ENCODE measurements around the gene TRHDE.

The TRHDE gene

GRCh38 chr12:72434999-72435398 is 162.8 kb downstream of the TRHDE start:
- DNase-seq (ENCODE audit: low read depth in 2 of 3, low spot score in 2 of 3) = no peak

- DNase-seq (ENCODE audit: low read depth in 2 of 3, low spot score in 2 of 3) = no peak
These were observed 170.0 kb downstream of the TRHDE start for GRCh38 chr12:72442217-72442616.

- DNase-seq (ENCODE audit: low read depth in 2 of 3, low spot score in 2 of 3) = no peak
These were observed 172.0 kb downstream of the TRHDE start for GRCh38 chr12:72444125-72444524.

GRCh38 chr12:72444566-72444965 is 172.4 kb downstream of the TRHDE start:
- DNase-seq (ENCODE audit: low read depth in 2 of 3, low spot score in 2 of 3) = no peak

GRCh38 chr12:72448089-72448488 is 175.9 kb downstream of the TRHDE start:
- no peak for DNase-seq (ENCODE audit: low read depth in 2 of 3, low spot score in 2 of 3)

GRCh38 chr12:72448805-72449204 is 176.6 kb downstream of the TRHDE start:
- no peak for DNase-seq (ENCODE audit: low read depth in 2 of 3, low spot score in 2 of 3)

GRCh38 chr12:72453066-72453465 is 180.9 kb downstream of the TRHDE start:
- DNase-seq (ENCODE audit: low read depth in 2 of 3, low spot score in 2 of 3) = no peak

- DNase-seq (ENCODE audit: low read depth in 2 of 3, low spot score in 2 of 3) = no peak
These were observed 181.4 kb downstream of the TRHDE start for GRCh38 chr12:72453550-72453949.

GRCh38 chr12:72464471-72464870 is 192.3 kb downstream of the TRHDE start:
- DNase-seq (ENCODE audit: low read depth in 2 of 3, low spot score in 2 of 3) = no peak

GRCh38 chr12:72465155-72465554 is 193.0 kb downstream of the TRHDE start:
- DNase-seq (ENCODE audit: low read depth in 2 of 3, low spot score in 2 of 3) = no peak

GRCh38 chr12:72465940-72466630 is 193.9 kb downstream of the TRHDE start:
- DNase-seq (ENCODE audit: low read depth in 2 of 3, low spot score in 2 of 3) = no peak

- DNase-seq (ENCODE audit: low read depth in 2 of 3, low spot score in 2 of 3) = no peak
These were observed 195.8 kb downstream of the TRHDE start for GRCh38 chr12:72467985-72468384.

- DNase-seq (ENCODE audit: low read depth in 2 of 3, low spot score in 2 of 3) = no peak
These were observed 196.3 kb downstream of the TRHDE start for GRCh38 chr12:72468505-72468904.

- no peak for DNase-seq (ENCODE audit: low read depth in 2 of 3, low spot score in 2 of 3)
These were observed 199.6 kb downstream of the TRHDE start for GRCh38 chr12:72471806-72472205.

GRCh38 chr12:72472350-72472749 is 200.2 kb downstream of the TRHDE start:
- no peak for DNase-seq (ENCODE audit: low read depth in 2 of 3, low spot score in 2 of 3)

- no peak for DNase-seq (ENCODE audit: low read depth in 2 of 3, low spot score in 2 of 3)
These were observed 204.1 kb downstream of the TRHDE start for GRCh38 chr12:72476301-72476700.

- no peak for DNase-seq (ENCODE audit: low read depth in 2 of 3, low spot score in 2 of 3)
These were observed 213.0 kb downstream of the TRHDE start for GRCh38 chr12:72485017-72485701.

GRCh38 chr12:72491426-72491825 is 219.3 kb downstream of the TRHDE start:
- no peak for DNase-seq (ENCODE audit: low read depth in 2 of 3, low spot score in 2 of 3)

GRCh38 chr12:72493407-72493806 is 221.2 kb downstream of the TRHDE start:
- no peak for DNase-seq (ENCODE audit: low read depth in 2 of 3, low spot score in 2 of 3)

- no peak for DNase-seq (ENCODE audit: low read depth in 2 of 3, low spot score in 2 of 3)
These were observed 226.2 kb downstream of the TRHDE start for GRCh38 chr12:72498354-72498753.

GRCh38 chr12:72499244-72499643 is 227.1 kb downstream of the TRHDE start:
- no peak for DNase-seq (ENCODE audit: low read depth in 2 of 3, low spot score in 2 of 3)

GRCh38 chr12:72502546-72502945 is 230.4 kb downstream of the TRHDE start:
- no peak for DNase-seq (ENCODE audit: low read depth in 2 of 3, low spot score in 2 of 3)

GRCh38 chr12:72505227-72505626 is 233.1 kb downstream of the TRHDE start:
- DNase-seq (ENCODE audit: low read depth in 2 of 3, low spot score in 2 of 3) = no peak
